Pancreas (tissue), 10 donors: ENCODE results near the gene SNUPN. TPM values are rescaled to one million over a fixed set of nuclear protein-coding genes. Genes with fewer than 3 reads are reported as not detected.
"Not testable (repeated sequence)": the region's sequence is repeated elsewhere in the genome, so short reads cannot be mapped to it uniquely, and the experiment has no call there.

Experiments
- ATAC-seq, 4 donors: fragments of 200-7000 bp; cut with Tn5 transposase; one replicate each; pipeline versions ENCODE4 v1.8.0 to v1.9.1; 2020; ENCODE audit warnings: mild to moderate bottlenecking in 4 of 4, moderate library complexity in 4 of 4
- DNase-seq, 6 donors: peaks; one replicate each; pipeline ENCODE4 v3.0.0-alpha.2; 2020
- FAIRE-seq: peaks from 2 replicates; lab custom pipeline; 2012; peaks lifted over from hg19 to GRCh38; lab: Jason Lieb, UNC
- H3K27ac ChIP-seq, 4 donors: fragments of 200-600 bp; sonication (generic); 1 replicate in 3 of 4; 2 replicates in 1 of 4; pipeline versions ENCODE4 v1.5.0 to v1.8.0; 2020
- H3K27me3 ChIP-seq, 4 donors: fragments of 200-600 bp; one replicate each; pipeline ENCODE4 v1.8.0; 2021
- H3K36me3 ChIP-seq, 3 donors: fragments of 200-600 bp; sonication (generic) in 1 of 3; one replicate each; pipeline versions ENCODE4 v1.5.0 to v1.8.0; 2020 to 2021
- H3K4me1 ChIP-seq, 3 donors: fragments of 200-600 bp; one replicate each; pipeline ENCODE4 v1.8.0; 2021
- H3K4me3 ChIP-seq, 4 donors: fragments of 200-600 bp; sonication (generic) in 2 of 4; one replicate each; pipeline versions ENCODE4 v1.5.0 to v1.8.0; 2020 to 2021
- H3K9me3 ChIP-seq, 4 donors: fragments of 200-600 bp; one replicate each; pipeline ENCODE4 v1.8.0; 2021
- CTCF ChIP-seq, 4 donors: fragments of 200-600 bp; sonication (generic) in 3 of 4; IDR thresholded peaks; one replicate each; pipeline versions ENCODE4 v1.5.0 to v1.8.0; 2021; ENCODE audit warnings: antibody characterized with exemption in 4 of 4
- WGBS, 2 donors: extraction: QIAGEN DNeasy Blood & Tissue Kit; methylation state at CpG; one replicate each; pipeline ENCODE4 v1.1.7; 2013; 5-methylcytosine and 5-hydroxymethylcytosine counted together
- intact Hi-C, 3 donors: fragments of 100-400 bp; cut with DNase I; formaldehyde crosslinking; loops; one replicate each; pipeline versions ENCODE4 v1.11.1 to v1.14.2; 2022
- polyA plus RNA-seq, 2 donors: library from polyadenylated mRNA; stranded (reverse); fragments of 200-250 nt; gene quantifications; one replicate each; pipeline ENCODE4 v1.2.3, GENCODE V29; 2013
- total RNA-seq, 6 donors: library from RNA; stranded (reverse); fragmentation: NEBNext Ultra II Directional in 4 of 6; extraction: Animal tissue kit (Norgen Biotek cat#: 25700) in 4 of 6; gene quantifications; one replicate each; pipeline versions ENCODE4 v1.2.1 to v1.2.4, GENCODE V29; 2021 to 2023
- donor health status: healthy with polysubstance abuse.
- donor health status: DM: no; HTN: no; CAD: no; lungs with moderate emphysema.
- donor health status: DM: no; HTN: no; CAD: no.
- donor health status: control.
- donor health status: control.
- donor health status: Bipolar disorder and iron deficiency.
- donor health status: DM: yes; HTN: yes; CAD: no.
- donor health status: DM: no; HTN: no; CAD: no.
- donor health status: DM: no; HTN: no; CAD: no.
- donor health status: DM: yes; HTN: yes; CAD: no.

Gene SNUPN
- total and polyA plus RNA-seq, 8 donors: 5.1 to 13.1 (median 7.9) TPM

GRCh38 chr15:75570126-75570845 lies 55.2 kb downstream of the SNUPN start:
- DNase-seq: no peak
- no peak overlapping the region for H3K27ac ChIP-seq
- no peaks in the 10 kb centered on the region for H3K9me3 ChIP-seq
- no peak for FAIRE-seq
- 82 to 88% methylated on average over 8 of the region's 8 CpGs for WGBS, 2 donors
- H3K4me3 ChIP-seq: no peak overlapping the region
- ATAC-seq: no peak
- TF ChIP-seq CTCF (IDR thresholded peaks at IDR 0.05): no peak
- no peaks in the 10 kb centered on the region for H3K27me3 ChIP-seq
- intact Hi-C loops: no loop called here
- H3K4me1 ChIP-seq: peaks cover 0 to 4% (median 0%) of the 10 kb centered on the region in 3 donors
- no peaks in the 10 kb centered on the region for H3K36me3 ChIP-seq

GRCh38 chr15:75565062-75565970 lies 60.2 kb downstream of the SNUPN start:
- DNase-seq: no peak
- no peaks in the 10 kb centered on the region for H3K36me3 ChIP-seq
- WGBS, 2 donors: 80 to 89% methylated on average over 3 of the region's 3 CpGs
- ATAC-seq: no peak
- no peak overlapping the region for H3K4me3 ChIP-seq
- H3K4me1 ChIP-seq: no peaks in the 10 kb centered on the region
- no peak overlapping the region for H3K27ac ChIP-seq
- no peak for FAIRE-seq
- H3K9me3 ChIP-seq: no peaks in the 10 kb centered on the region
- no peaks in the 10 kb centered on the region for H3K27me3 ChIP-seq
- TF ChIP-seq CTCF (IDR thresholded peaks at IDR 0.05): no peak
- intact Hi-C loops: no loop called here

GRCh38 chr15:75561888-75562287 lies 63.6 kb downstream of the SNUPN start:
- intact Hi-C loops: no loop called here
- Histone ChIP-seq H3K4me1 (no peaks in the 10 kb centered on the region), H3K27ac (no peak overlapping the region), H3K4me3 (no peak overlapping the region), H3K9me3 (no peaks in the 10 kb centered on the region), H3K27me3 (no peaks in the 10 kb centered on the region), H3K36me3 (no peaks in the 10 kb centered on the region)
- no peak for DNase-seq
- TF ChIP-seq CTCF (IDR thresholded peaks at IDR 0.05): no peak
- no peak for ATAC-seq
- no peak for FAIRE-seq
- WGBS, 2 donors: 97 to 98% methylated on average over 5 of the region's 5 CpGs

GRCh38 chr15:75559360-75559759 lies 66.2 kb downstream of the SNUPN start:
- intact Hi-C loops, FAIRE-seq, H3K9me3 ChIP-seq, H3K27me3 ChIP-seq, H3K4me1 ChIP-seq, H3K27ac ChIP-seq, ATAC-seq, H3K4me3 ChIP-seq, H3K36me3 ChIP-seq, DNase-seq: not testable (repeated sequence)
- WGBS, 2 donors: 89 to 100% methylated on average over 5 to 6 of the region's 6 CpGs

- 93 to 97% methylated on average over 21 to 28 of the region's 28 CpGs for WGBS, 2 donors
- FAIRE-seq, DNase-seq, ATAC-seq, H3K4me1 ChIP-seq, H3K27me3 ChIP-seq, H3K9me3 ChIP-seq, H3K4me3 ChIP-seq, H3K36me3 ChIP-seq, H3K27ac ChIP-seq, intact Hi-C loops: not testable (repeated sequence)
Observed at GRCh38 chr15:75558955-75559354, 66.6 kb downstream of the SNUPN start.
